ENCODE measurements around the gene AGMAT. TPM values are rescaled to one million over a fixed set of nuclear protein-coding genes. Genes with fewer than 3 reads are reported as not detected.

AGMAT gene
- total and polyA plus RNA-seq, 2 of the 8 experiments (the other 6 are each of a cell fraction or from before 2014, with no cell fraction given), result 3.7 to 5.8 TPM

GRCh38 chr1:15522551-15522950 is 62.3 kb downstream of the AGMAT start (continued):
- TF ChIP-seq CHD7 (IDR thresholded peaks at IDR 0.05; ENCODE audit: insufficient replicate concordance, low read length) (no peak), RAD21 (IDR thresholded peaks at IDR 0.05 in 1 of 2, conservative IDR thresholded peaks at IDR 0.05 in 1 of 2; ENCODE audit: low read depth in 2 of 2, low read length in 2 of 2) (no peak), BCL11A (IDR thresholded peaks at IDR 0.05; ENCODE audit: low read depth in 2 of 2, low read length in 2 of 2) (no peak), CEBPB (IDR thresholded peaks at IDR 0.05; ENCODE audit: low read depth, low read length) (no peak), SIRT6 (IDR thresholded peaks at IDR 0.05; ENCODE audit: low read length) (no peak), KDM4A (IDR thresholded peaks at IDR 0.05; ENCODE audit: low read depth, low read length, severe bottlenecking) (no peak)
- TF ChIP-seq, protein P1, sequence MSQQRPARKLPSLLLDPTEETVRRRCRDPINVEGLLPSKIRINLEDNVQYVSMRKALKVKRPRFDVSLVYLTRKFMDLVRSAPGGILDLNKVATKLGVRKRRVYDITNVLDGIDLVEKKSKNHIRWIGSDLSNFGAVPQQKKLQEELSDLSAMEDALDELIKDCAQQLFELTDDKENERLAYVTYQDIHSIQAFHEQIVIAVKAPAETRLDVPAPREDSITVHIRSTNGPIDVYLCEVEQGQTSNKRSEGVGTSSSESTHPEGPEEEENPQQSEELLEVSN (IDR thresholded peaks at IDR 0.05), result no peak
